CD4-positive, alpha-beta T cell (primary cell): ENCODE results near the gene MMD2. TPM values are rescaled to one million over a fixed set of nuclear protein-coding genes. Genes with fewer than 3 reads are reported as not detected.

ENCODE experiments used
- ATAC-seq: fragments of 200-7000 bp; cut with Tn5 transposase; one replicate; pipeline ENCODE4 v1.10.0; 2022; ENCODE audit warnings: mild to moderate bottlenecking; ENCODE audit not compliant: poor library complexity
- CTCF ChIA-PET: fragments of 350-600 bp; sonication (Branson Sonifier 250); formaldehyde crosslinking; loops from one replicate; lab custom pipeline; 2021; ENCODE audit warnings: antibody characterized with exemption, inconsistent platforms; lab: Charles Lee
- POLR2A ChIA-PET: fragments of 350-600 bp; sonication (Branson Sonifier 250); formaldehyde crosslinking; loops from one replicate; lab custom pipeline; 2021; ENCODE audit warnings: antibody characterized with exemption, inconsistent platforms; lab: Charles Lee
- DNase-seq, 14 experiments: peaks; one replicate each; pipeline ENCODE4 v3.0.0-alpha.2; 2013 to 2020; ENCODE audit warnings: mixed read lengths in 2 of 14
- H3K27ac ChIP-seq, 2 donors: one replicate each; pipeline versions ENCODE4 v1.5.1 to v1.7.0; 2013; ENCODE audit warnings: low read length in 2 of 2, low read depth in 1 of 2, mild to moderate bottlenecking in 1 of 2
- H3K27me3 ChIP-seq, 2 experiments: 1 replicate in 1 of 2; 2 replicates in 1 of 2; pipeline versions ENCODE4 v1.6.1 to v1.7.0; 2013; ENCODE audit warnings: low read length in 2 of 2, control low read depth in 1 of 2, mild to moderate bottlenecking in 1 of 2, moderate library complexity in 1 of 2; ENCODE audit not compliant: insufficient read depth in 2 of 2, control insufficient read depth in 1 of 2
- H3K36me3 ChIP-seq: one replicate; pipeline ENCODE4 v1.6.1; 2013; ENCODE audit warnings: low read length, control low read depth; ENCODE audit not compliant: insufficient read depth
- H3K4me1 ChIP-seq: one replicate; pipeline ENCODE4 v1.6.1; 2013; ENCODE audit warnings: low read length, control low read depth; ENCODE audit not compliant: insufficient read depth
- H3K4me3 ChIP-seq: one replicate; pipeline ENCODE4 v1.5.1; 2013; ENCODE audit warnings: mild to moderate bottlenecking, low read length, moderate library complexity
- H3K9me3 ChIP-seq, 2 experiments: 1 replicate in 1 of 2; 2 replicates in 1 of 2; pipeline versions ENCODE4 v1.6.1 to v1.7.0; 2013; ENCODE audit warnings: low read length in 2 of 2, mild to moderate bottlenecking in 2 of 2, control low read depth in 1 of 2, moderate library complexity in 1 of 2; ENCODE audit not compliant: control insufficient read depth in 1 of 2, insufficient read depth in 1 of 2
- H3K27ac Mint-ChIP-seq: one replicate; pipeline ENCODE4 v1.8.0; 2020; ENCODE audit warnings: mixed read lengths
- H3K27me3 Mint-ChIP-seq: one replicate; pipeline ENCODE4 v1.8.0; 2021; ENCODE audit warnings: mixed read lengths
- H3K36me3 Mint-ChIP-seq: one replicate; pipeline ENCODE4 v1.8.0; 2021; ENCODE audit warnings: low read depth, mixed read lengths
- H3K4me1 Mint-ChIP-seq: one replicate; pipeline ENCODE4 v1.8.0; 2021; ENCODE audit warnings: low read depth, mixed read lengths
- H3K4me3 Mint-ChIP-seq: one replicate; pipeline ENCODE4 v1.8.0; 2020; ENCODE audit warnings: mild to moderate bottlenecking, mixed read lengths
- H3K9me3 Mint-ChIP-seq: one replicate; pipeline ENCODE4 v1.8.0; 2020; ENCODE audit warnings: mixed read lengths
- CTCF ChIP-seq: fragments of 200-600 bp; IDR thresholded peaks from one replicate; pipeline ENCODE4 v1.8.0; 2022; ENCODE audit warnings: antibody characterized with exemption, mild to moderate bottlenecking
- intact Hi-C, 2 experiments: fragments of 100-400 bp; cut with DNase I in 1 of 2; cut with micrococcal nuclease in 1 of 2; formaldehyde crosslinking; loops; one replicate each; pipeline versions ENCODE4 v1.15.1 to v1.9.0; 2023 to 2025; cut with DNase I, micrococcal nuclease
- total RNA-seq, 174 experiments: library from RNA in 2 of 174; stranded (reverse) in 2 of 174; gene quantifications; one replicate each; pipeline ENCODE4 v1.2.3 and lab custom pipeline; 2021 to 2026

MMD2 gene
- total RNA-seq, 2 experiments from 2014 or later, result not detected

- POLR2A ChIA-PET, result no interaction called here
- H3K27me3 ChIP-seq, result peaks cover 0 to 6% of the 10 kb centered on the region in 2 experiments
- Mint-ChIP-seq H3K27me3 (peaks cover 31% of the 10 kb centered on the region), H3K4me1 (no peaks in the 10 kb centered on the region), H3K4me3 (no peak overlapping the region), H3K27ac (no peak overlapping the region), H3K9me3 (peaks cover 5% of the 10 kb centered on the region), H3K36me3 (no peaks in the 10 kb centered on the region)
- H3K27ac ChIP-seq, result no peak overlapping the region
- no peaks in the 10 kb centered on the region for H3K4me1 ChIP-seq
- H3K9me3 ChIP-seq, result peaks cover 0 to 7% of the 10 kb centered on the region in 2 experiments
- H3K36me3 ChIP-seq, result no peaks in the 10 kb centered on the region
- H3K4me3 ChIP-seq, result no peak overlapping the region
- DNase-seq, result no peak
- no peak for TF ChIP-seq CTCF
- intact Hi-C loops, result loop anchor here in 1 of 2 experiments (10.0 kb wide), 1 partner anchor 275 kb away; no protein-coding TSS in a partner anchor
- CTCF ChIA-PET, result no interaction called here
- no peak for ATAC-seq
Observed at GRCh38 chr7:4889682-4890081, 69.3 kb downstream of the MMD2 start.

GRCh38 chr7:4888161-4888560 lies 70.8 kb downstream of the MMD2 start:
- Mint-ChIP-seq H3K36me3 (no peaks in the 10 kb centered on the region), H3K9me3 (no peaks in the 10 kb centered on the region), H3K27ac (no peak overlapping the region), H3K4me3 (no peak overlapping the region), H3K4me1 (no peaks in the 10 kb centered on the region), H3K27me3 (peaks cover 42% of the 10 kb centered on the region)
- Histone ChIP-seq H3K36me3 (no peaks in the 10 kb centered on the region), H3K27ac (no peak overlapping the region), H3K9me3 (peaks cover 0 to 5% of the 10 kb centered on the region in 2 experiments), H3K4me1 (peaks cover 2% of the 10 kb centered on the region), H3K4me3 (no peak overlapping the region), H3K27me3 (peaks cover 6 to 7% of the 10 kb centered on the region in 2 experiments)
- ATAC-seq (no peak), DNase-seq (no peak)
- intact Hi-C loops, result loop anchor here in 1 of 2 experiments (10.0 kb wide), 1 partner anchor 273 kb away; no protein-coding TSS in a partner anchor
- no peak for TF ChIP-seq CTCF
- ChIA-PET POLR2A (no interaction called here), CTCF (no interaction called here)

- POLR2A ChIA-PET, result no interaction called here
- Mint-ChIP-seq H3K27me3 (peaks cover 54% of the 10 kb centered on the region), H3K36me3 (no peaks in the 10 kb centered on the region), H3K9me3 (no peaks in the 10 kb centered on the region), H3K4me1 (peaks cover 12% of the 10 kb centered on the region), H3K27ac (no peak overlapping the region), H3K4me3 (no peak overlapping the region)
- ATAC-seq, result no peak
- CTCF ChIA-PET, result interaction anchor here (1.2 kb wide), 1 partner anchor 23 kb away, joined by 3 read pairs; no protein-coding TSS in a partner anchor
- peaks cover 19 to 20% of the 10 kb centered on the region in 2 experiments for H3K27me3 ChIP-seq
- H3K36me3 ChIP-seq, result no peaks in the 10 kb centered on the region
- peaks cover 0 to 5% of the 10 kb centered on the region in 2 experiments for H3K9me3 ChIP-seq
- no peak for DNase-seq
- no peak for TF ChIP-seq CTCF
- no peak overlapping the region for H3K27ac ChIP-seq
- peaks cover 15% of the 10 kb centered on the region for H3K4me1 ChIP-seq
- intact Hi-C loops, result loop anchor here in 1 of 2 experiments (10.0 kb wide), 1 partner anchor 272 kb away; no protein-coding TSS in a partner anchor
- H3K4me3 ChIP-seq, result no peak overlapping the region
Observed at GRCh38 chr7:4886671-4887070, 72.3 kb downstream of the MMD2 start.
